Pons (tissue), 1 donor: Measurements from ENCODE around the gene UVSSA.
"Not testable (repeated sequence)": the region's sequence is repeated elsewhere in the genome, so short reads cannot be mapped to it uniquely, and the experiment has no call there.

Experiments used
- DNase-seq: peaks from one replicate; pipeline ENCODE4 v3.0.0-alpha.2; 2016; ENCODE audit warnings: low spot score

Gene UVSSA

DNA sequence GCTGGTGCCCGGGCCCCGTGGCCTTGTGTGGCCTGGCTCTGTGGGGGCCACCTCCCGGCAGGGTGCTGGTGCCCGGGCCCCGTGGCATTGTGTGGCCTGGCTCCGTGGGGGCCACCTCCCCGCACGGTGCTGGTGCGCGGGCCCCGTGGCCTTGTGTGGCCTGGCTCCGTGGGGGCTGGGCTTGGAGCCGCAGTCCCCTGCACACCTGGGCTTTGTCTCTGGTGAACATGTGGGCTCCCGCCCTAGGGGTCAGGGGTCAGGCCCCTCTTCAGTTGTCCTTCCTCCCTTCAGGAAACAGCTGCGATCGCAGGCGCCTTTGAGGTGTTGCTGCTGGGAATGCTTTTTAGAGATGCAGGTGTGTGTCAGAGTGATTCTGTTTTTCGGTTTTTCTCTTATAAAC is 17.2 kb downstream of the UVSSA start:
- DNase-seq, result no peak

DNA sequence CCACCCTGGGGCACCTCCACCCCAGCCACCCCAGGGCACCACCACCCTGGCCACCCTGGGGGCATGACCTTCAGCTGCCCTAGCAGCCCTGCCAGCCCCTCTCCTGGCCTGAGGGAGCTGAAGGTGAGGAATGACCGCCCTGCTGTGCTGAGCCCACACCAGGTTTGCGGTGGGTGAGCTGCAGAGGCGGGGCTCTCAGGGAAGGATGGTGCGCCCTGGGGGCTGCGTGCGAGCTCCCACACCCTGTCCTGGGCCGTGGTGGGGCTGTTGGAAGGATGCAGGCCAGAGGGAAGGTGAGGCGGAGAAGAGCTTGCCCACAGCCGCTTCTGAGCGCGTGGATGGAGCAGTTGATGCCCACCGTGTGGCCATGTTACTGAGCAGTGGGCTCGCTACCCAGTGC is 17.7 kb downstream of the UVSSA start:
- no peak for DNase-seq

DNA sequence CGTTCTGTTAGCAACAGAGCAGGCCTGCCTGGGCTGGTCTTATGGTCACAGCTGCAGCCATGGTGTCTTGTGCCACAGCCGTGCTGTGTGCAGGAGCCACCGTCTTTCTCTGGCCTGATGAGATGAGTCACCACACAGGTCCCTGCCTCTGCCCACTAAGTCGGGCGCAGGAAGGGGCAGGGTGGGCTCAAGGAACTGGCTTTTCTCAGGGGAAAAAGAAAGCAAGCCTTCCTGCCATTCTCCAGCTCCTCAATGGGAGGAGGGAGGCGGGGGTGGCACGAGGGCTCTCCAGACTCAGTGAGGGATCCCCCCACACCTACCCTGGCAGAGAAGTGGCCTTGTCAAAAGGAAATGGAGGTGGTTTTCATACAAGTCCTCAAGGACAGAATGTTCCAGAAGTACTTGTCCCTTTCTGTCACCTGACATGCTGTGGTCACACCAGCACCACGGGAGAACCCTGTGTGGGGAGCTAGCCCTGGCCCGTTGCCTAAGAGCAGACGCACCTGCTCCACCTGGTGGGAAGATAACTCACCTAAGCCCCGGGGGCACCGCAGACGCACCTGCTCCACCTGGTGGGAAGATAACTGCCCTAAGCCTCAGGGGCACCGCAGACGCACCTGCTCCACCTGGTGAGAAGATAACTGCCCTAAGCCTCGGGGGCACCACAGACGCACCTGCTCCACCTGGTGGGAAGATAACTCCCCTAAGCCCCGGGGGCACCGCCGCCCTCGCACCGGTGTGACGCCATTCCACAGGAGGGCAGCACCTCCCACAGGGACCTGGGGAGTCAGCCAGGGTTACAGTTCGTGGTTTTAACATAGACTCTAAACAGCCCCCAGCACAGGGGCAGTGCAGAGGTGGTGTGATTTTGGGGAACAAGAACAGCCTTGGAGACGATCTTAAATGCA is 18.5 kb downstream of the UVSSA start:
- DNase-seq, result no peak

DNA sequence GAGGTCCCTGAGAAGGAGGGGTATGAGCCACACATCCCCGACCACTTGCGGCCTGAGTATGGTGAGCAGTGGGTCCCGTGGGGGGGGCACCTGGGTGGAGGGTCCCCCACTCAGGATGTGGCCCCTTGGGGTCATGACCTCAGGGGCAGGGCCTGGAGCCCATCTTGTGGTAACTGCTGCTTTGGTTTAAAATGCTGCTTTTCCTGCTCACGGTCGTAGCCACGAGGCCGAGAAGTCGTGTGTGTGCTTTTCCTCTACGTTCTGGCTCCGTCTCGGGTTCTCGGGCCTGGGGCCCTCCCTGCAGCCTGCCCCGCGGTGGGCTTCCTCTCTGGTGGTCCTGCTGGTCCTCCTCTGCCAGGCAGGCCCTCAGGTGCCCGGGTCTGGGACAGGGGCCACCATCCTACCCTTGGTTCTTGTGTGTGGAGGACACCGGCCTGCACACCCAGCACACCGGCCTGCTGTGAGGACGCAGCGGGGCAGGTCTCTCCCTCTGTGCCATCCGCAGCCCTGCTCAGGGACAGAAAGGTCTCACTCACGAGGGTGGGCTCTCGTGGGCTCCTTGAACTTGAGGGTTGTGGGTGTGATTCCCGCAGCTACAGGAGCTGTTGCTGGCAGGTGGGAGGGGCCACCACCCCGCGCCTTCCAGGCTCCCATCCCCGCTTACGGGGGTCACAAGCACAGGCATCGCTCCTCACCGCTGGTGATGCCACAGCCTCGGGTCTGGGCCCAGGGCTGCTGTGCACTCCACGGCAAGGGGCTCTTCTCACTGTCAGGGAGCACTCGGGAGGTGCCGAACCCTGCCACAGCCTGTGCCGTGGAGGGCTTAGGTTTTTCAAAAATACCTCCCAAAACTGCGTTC is 19.6 kb downstream of the UVSSA start:
- DNase-seq, result no peak

DNA sequence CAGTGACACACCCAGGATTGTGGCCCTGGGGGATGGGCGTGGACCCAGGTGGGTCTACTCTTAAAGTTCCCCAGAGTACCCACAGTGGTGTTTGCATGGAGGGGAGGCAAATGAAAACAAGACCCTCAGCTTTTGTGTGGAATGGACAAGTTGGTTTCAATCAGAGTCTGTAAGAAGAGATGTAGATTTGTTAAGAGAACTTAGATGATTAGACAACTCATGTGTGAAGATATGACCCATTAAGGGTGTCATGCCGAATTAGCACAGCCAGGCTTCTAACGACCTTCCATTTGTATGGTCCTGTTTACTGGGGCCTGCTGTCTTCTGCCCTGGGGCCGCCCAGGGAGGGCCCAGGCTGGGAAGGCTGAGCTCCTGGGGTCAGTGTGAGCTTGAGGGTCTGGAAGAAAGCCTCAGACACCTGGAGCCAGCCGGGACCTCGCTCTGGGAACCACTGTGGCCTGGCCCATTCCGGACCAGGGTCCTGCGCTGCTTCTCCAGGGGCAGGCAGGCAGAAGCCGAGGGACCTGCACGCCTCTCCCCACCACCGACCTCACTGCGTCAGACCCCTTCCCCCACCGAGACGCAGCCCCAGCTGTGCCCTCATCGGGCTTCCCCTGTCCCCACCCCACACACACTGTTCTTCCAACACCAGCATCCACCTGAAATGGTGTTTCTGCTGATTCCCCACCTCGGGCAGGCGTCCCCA is 20.4 kb downstream of the UVSSA start:
- no peak for DNase-seq

DNA sequence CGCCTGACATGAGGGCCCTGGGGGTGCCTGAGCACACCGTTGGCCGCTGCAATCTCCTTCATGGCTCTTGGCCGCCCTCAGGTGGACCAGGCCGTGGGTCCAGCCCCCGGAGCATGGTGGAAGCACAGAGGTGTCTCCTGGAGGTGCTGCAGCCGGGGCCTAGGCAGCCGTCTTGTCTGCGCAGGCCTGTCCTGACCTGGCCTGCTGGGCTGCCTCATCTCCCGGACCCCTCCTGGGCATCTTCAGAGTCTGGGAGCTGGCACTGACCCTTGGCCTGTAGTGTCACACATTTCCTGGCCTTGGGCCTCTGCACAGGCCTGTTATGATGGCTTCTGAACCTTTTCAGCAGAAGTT is 20.9 kb downstream of the UVSSA start:
- DNase-seq, result no peak

GRCh38 chr4:1368421-1369090 is 21.5 kb downstream of the UVSSA start:
- no peak for DNase-seq

GRCh38 chr4:1369091-1369450 is 22.1 kb downstream of the UVSSA start:
- no peak for DNase-seq

DNA sequence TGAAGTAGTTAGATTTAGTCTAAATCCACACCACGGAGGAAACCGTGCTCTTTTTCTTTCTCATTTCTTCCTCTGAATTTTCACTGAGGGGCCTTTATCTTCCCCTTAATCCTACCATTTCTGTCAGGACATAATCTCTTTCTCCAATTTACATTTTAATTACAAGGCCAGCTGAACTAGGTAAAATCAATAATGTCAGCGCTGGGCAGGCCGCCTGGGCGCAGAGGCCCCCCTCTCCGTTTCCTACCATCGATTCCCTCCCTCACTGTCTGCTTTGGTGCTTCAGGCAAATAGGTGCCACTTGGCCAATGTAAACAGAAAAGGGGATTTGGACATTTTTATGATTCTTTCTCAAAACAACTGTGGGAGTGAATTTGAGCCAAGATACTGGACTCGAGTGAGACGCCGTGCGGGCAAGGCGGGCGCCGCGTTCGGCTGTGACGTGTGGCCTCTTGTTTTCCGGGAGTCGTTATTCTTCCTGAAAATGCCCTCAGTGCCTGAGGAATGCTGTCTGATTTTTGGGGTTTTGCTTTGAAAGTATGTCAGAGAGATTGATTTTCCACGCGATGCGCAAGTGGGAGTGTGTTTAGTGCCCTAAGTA is 22.6 kb downstream of the UVSSA start:
- no peak for DNase-seq

DNA sequence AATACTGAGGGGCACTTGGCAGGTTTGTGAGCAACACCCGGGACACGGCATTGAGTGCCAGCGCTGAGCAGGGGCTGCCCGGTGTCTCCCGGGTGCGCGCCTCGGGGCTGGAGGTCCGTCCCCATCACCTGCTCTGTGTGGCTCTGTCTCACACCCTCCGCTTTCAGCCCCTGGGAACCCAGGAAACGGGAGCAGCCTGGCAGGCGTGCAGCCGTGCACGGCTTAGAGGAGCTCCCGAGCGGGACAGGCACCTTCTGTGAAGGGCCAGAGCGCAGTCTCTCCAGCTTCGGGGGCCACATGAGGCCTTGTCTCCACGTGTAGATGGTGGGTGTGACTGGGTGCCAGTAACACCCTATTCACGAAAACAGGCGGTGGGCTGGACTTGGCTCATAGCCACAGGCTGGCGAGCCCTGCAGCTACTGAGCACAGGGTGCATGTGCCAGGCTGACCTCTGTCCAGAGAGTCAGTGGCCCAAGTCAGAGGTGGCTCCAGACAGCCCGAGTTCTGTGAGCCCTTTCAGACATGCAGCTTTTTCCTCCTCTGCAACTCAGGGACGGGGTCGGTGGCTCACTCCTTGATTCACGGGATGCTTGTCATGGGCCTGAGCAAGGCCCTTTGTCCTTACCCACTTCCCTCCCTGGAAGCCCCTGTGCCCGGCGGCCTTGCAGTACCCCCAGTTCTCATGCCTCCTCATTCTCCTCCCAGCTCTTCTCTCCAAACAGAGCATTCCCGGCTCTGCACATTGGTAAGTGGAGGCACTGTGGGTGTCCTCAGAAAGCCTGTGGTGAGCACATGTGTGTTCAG is 23.5 kb downstream of the UVSSA start:
- DNase-seq, result no peak

DNA sequence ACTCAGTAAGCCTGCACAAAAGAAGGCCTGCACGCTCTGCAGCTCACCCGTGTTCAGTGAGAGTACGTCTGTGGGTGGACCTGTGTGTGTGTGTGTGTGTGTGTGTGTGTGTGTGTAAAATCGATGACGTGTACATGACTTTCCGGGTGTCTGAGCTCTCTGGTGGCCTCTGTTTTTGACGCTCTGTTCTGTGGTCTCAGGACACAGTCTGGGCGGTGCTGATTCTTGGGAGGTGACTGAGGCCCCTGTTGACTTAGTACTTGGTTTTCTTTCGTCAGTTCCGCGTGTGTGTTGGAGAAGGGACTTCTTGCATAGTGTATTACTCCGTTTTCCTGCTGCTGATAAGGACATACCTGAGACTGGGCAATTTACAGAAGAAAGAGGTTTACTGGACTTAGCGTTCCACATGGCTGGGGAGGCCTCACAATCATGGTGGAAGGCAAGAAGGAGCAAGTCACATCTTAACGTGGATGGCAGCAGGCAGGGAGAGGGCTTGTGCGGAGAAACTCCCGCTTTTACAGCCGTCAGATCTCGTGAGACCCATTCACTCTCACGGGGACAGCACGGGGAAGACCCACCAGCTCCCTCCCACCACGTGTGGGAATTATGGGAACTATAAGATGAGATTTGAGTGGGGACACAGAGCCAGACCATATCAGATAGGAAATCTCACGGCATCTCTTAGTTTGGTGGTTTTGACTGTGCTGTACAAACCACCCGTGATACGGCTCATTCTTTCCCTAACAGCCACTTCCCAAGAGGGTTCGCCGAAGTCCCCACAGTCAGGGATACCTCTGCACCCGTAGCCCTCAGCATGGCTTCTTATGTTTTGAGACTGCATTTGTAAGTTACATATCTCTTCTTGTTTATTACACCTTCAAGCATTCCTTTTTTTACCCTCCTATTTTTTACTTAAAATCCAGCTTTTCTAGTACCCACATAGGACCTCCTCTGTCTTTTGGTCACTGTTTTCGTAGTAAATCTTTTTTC is 24.5 kb downstream of the UVSSA start:
- DNase-seq, result no peak

DNA sequence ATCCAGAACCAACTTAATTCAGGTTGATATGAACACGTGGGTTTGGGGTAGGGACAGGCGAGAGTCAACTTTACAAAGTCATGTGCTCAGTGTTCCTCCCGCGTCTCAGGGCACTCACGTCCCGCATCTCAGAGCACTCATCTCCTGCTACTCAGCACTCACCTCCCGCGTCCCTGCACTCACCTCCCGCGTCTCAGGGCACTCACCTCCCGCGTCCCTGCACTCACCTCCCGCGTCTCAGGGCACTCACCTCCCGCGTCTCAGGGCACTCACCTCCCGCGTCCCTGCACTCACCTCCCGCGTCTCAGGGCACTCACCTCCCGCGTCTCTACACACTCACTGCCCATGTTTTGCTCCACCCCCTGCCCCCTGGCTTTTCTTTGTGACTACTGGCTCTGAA is 25.6 kb downstream of the UVSSA start:
- DNase-seq, result not testable (repeated sequence)

DNA sequence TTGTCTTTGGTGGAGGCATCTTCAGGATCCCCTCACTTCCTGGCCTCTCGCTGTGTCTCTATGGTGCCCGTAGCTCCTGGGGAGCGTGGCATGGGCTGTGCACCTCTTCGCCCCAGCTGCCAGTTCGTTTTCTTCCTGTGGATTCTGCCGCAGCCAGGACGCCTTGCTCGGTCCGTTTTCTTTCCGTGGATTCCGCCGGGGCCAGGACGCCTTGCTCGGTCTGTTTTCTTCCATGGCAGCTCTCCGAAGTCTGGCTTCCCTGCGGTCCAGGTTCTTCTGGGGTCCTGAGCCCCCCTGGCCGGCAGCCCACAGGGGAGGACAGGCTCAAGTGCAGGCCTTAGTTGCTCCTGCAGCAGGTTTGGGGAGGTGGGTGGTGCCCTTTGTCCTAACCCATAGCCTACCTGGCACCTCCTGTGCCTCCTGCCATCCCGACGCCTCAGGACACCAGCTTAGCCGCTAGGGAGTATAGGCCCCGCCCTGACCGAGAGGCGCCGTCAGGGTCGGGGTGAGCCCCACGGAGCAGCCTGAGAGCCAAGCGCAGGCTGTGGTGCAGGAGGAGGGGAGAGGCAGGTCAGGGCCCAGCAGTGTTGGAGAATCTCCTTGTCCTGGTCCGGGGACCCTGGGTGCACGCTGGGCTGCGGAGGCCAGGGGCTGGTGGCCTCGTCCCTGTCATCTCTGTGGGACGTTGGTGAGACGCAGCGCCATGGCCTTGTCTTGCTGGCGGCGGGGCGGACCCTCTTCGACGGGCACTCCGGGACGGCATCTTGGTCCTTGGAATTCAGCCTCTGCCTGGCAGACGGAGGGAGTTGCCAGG is 27.1 kb downstream of the UVSSA start:
- DNase-seq, result no peak

- no peak for DNase-seq
These were observed 27.7 kb downstream of the UVSSA start for GRCh38 chr4:1374706-1375045.

DNA sequence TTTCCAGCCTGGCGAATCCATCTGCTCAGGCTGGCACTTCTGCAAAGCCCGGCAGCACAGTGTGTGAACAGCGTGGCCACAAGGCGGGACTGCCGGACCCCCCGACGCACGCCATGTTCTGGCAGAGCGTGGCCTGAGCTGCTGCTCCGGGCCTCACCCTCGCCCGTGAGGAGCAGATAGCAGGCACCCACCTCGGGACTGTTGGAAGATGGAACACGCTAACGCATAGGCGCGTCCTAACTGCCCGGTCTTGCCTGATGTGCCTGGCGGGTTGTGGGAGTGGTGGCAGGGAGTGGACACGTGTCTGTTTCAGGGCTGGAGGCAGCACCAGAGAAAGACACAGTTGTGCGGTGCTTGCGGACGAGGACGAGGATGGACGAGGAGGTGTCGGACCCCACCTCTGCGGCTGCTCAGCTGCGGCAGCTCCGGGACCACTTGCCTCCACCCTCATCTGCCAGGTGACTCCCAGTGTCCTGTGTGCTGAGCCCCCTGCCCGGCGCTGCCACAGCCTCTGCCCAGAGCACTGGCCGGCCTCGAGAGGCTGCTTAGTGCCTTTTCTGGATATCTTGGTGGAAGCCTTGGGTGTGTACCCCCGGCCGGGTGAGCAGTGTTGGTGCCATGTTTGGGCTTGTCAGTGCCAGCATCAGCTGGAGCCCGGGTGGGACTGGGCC is 28.2 kb downstream of the UVSSA start:
- DNase-seq, result no peak

DNA sequence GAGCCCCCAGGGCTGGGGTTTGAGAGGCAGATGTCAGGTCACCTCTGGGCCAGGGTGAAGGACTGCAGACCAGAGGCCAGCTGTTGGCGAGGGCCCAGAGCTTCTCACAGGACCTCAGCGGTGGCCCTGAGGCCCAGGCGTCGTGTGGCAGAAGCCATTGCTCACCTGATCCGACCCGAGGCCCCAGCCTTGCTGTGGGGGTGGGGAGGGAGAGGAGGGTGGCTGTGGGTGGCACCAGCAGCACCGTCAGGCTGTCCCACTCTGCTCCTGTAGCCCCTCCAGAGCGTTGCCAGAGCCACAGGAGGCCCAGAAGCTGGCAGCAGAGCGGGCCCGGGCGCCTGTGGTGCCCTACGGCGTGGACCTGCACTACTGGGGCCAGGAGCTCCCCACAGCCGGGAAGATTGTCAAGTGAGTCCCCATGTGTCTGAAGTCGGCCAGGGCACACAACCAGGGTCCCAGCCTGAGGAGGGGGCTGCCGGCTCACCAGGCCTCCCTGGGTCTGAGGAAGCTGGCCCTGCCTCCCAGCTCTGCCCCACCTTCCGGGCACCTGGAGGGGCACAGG is 28.8 kb downstream of the UVSSA start:
- no peak for DNase-seq

DNA sequence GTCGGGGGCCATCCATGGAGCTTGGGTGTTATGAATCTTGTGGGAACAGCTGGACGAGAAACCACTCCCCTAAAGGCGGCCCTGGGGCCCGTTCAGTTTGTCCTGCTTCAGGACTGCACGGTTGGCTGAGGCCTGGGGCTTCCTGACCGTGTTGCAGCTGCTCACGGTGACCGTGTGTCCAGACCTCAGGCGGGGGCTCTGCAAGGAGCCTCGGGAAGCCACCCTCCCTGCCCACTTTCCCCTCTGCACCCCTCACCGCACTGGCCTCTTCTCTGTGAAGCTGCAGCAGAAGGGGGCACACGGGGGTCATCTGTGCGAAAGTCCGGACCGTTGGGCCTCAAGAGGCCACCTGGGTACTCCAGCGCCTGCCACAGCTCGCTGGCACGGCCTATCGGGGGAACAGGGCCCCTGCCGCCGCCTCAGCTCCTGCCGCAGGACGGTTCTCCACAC is 29.4 kb downstream of the UVSSA start:
- no peak for DNase-seq
